ENCODE data around the gene ZNF827. TPM values are rescaled to one million over a fixed set of nuclear protein-coding genes. Genes with fewer than 3 reads are reported as not detected.

Gene ZNF827
- total RNA-seq, 1 donor, result 10.7 TPM

DNA sequence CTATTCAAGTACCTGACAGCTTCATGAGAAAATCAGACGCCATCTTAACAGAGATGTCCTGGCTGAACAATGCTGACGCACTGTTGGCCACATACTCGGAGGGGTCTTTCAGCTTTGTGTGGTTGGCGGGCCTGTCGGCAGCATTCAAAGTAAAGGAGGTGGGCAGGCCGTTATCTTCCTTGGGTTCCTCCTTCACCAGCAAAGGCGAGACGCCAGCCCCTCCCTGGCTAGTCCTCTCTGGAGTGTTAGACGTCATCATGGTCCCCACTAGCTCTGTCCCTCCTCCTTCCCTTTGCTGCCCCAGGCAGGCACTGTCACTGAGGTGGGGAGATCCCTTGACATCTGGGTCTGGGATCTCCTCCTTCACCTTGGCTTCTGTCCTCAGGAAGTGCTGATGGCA, 53.0 kb downstream of the ZNF827 start:
- TF ChIP-seq, protein P1, sequence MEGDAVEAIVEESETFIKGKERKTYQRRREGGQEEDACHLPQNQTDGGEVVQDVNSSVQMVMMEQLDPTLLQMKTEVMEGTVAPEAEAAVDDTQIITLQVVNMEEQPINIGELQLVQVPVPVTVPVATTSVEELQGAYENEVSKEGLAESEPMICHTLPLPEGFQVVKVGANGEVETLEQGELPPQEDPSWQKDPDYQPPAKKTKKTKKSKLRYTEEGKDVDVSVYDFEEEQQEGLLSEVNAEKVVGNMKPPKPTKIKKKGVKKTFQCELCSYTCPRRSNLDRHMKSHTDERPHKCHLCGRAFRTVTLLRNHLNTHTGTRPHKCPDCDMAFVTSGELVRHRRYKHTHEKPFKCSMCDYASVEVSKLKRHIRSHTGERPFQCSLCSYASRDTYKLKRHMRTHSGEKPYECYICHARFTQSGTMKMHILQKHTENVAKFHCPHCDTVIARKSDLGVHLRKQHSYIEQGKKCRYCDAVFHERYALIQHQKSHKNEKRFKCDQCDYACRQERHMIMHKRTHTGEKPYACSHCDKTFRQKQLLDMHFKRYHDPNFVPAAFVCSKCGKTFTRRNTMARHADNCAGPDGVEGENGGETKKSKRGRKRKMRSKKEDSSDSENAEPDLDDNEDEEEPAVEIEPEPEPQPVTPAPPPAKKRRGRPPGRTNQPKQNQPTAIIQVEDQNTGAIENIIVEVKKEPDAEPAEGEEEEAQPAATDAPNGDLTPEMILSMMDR (IDR thresholded peaks at IDR 0.05; ENCODE audit: insufficient read depth, low read length), result no peak
- no peak overlapping the region for H3K4me3 ChIP-seq (ENCODE audit: low read depth, low read length)
- DNase-seq (ENCODE audit: low read depth), result no peak

DNA sequence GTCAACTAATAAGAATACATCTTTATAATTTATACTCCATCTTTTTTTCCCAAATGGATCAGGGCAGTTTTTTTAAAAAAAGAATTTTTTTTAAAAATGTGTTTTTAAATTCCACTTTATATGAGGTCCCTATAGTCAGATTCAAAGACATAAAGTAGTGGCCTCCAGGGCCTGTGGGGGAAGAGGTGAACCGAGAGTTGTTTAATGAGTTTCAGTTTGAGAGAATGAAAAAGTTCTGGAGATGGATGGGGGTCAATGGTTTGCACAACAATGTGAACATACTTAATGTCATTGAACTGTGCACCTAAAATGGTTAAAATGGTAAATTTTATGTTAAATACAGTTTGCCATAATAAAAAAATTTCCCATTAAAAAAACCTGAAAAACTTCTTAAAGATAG, 53.8 kb downstream of the ZNF827 start:
- no peak overlapping the region for H3K4me3 ChIP-seq (ENCODE audit: low read depth, low read length)
- TF ChIP-seq, protein P1 (IDR thresholded peaks at IDR 0.05; ENCODE audit: insufficient read depth, low read length), result no peak
- DNase-seq (ENCODE audit: low read depth), result no peak

DNA sequence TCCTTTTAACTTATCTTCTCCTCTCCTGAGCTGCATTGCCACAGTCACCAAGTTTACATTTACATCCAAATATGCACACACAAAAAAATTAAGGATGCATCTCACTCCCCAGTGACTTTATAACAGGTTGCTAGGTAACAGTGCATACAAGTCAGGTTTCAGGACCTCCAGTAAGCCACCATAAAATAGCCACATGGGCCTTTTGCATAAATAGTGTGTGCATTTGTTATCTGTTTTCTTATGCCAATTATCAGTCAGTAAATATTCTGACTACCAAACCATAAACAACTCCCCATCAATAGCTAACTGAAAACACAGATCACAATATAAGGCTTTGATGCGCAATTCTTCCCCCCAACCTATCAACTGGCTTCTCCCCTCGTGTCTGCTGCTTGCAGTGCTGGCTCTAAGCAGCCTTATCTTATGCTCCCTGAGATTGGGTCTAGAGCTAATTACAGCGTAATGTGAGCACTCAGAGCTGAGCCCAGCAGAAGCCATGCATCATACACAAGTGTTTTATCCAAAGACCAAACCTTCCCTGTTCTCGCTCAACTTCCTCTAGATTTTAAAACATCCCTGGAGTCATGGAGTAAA, 55.4 kb downstream of the ZNF827 start:
- H3K4me3 ChIP-seq (ENCODE audit: low read depth, low read length), result no peak overlapping the region
- DNase-seq (ENCODE audit: low read depth), result no peak
- TF ChIP-seq, protein P1 (IDR thresholded peaks at IDR 0.05; ENCODE audit: insufficient read depth, low read length), result no peak

DNA sequence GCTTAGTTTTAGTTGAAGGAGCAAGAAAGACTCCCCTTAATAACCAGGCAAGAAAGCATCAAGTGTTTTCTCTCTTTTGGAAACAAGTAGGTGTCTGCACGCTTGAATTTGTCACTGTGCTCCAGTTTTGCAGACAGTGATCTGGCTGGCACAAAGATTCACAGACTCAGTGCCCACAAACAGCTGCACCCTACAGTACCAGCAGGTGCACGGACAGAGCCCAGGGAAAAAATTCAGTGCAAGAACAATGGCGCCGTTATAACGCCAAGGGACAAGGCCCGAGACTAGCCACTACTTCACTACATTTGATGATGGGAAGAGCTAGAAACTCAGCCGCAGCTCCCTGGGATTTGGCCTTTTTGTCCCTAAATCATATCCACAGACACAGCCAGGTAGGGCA, 56.0 kb downstream of the ZNF827 start:
- DNase-seq (ENCODE audit: low read depth), result no peak
- TF ChIP-seq, protein P1 (IDR thresholded peaks at IDR 0.05; ENCODE audit: insufficient read depth, low read length), result no peak
- H3K4me3 ChIP-seq (ENCODE audit: low read depth, low read length), result no peak overlapping the region

DNA sequence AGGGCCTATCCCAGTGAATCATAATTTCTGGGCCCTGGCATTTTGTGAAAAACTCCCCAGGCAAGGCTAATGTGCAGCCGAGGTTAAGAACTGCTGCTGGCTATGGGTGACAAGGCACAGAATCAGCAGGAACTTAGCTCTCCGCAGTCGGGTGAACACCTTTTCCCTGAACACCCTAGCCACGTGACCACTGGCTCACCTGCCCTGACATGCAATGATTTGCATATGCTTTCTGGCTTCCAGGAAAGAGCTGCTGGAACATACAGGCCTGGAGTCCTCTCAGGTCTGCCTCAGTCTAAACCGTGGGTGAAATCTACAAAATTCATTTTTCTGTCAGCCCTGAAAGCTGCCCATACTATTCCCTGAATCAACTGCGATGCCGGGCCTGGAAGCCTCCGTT, 56.6 kb downstream of the ZNF827 start:
- no peak overlapping the region for H3K4me3 ChIP-seq (ENCODE audit: low read depth, low read length)
- TF ChIP-seq, protein P1 (IDR thresholded peaks at IDR 0.05; ENCODE audit: insufficient read depth, low read length), result no peak
- DNase-seq (ENCODE audit: low read depth), result no peak

DNA sequence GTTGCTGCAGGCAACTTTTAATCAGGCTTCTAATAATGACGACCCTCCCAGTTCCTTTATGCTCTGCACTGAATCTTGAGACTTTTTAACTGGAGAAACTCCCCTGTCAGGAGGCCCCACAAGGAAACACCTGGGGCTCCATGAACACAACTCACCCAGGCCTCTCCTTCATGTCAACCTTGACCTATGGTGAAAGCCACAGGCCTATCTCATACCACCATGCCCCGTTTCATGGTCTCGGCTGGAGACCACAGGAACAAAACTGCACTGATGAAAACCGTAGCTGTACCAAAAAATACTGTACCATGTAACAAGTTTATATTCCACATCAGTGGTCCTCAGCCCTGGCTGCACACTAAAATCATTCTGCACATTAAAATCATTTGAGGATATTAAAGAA, 57.0 kb downstream of the ZNF827 start:
- DNase-seq (ENCODE audit: low read depth), result no peak
- TF ChIP-seq, protein P1 (IDR thresholded peaks at IDR 0.05; ENCODE audit: insufficient read depth, low read length), result no peak

DNA sequence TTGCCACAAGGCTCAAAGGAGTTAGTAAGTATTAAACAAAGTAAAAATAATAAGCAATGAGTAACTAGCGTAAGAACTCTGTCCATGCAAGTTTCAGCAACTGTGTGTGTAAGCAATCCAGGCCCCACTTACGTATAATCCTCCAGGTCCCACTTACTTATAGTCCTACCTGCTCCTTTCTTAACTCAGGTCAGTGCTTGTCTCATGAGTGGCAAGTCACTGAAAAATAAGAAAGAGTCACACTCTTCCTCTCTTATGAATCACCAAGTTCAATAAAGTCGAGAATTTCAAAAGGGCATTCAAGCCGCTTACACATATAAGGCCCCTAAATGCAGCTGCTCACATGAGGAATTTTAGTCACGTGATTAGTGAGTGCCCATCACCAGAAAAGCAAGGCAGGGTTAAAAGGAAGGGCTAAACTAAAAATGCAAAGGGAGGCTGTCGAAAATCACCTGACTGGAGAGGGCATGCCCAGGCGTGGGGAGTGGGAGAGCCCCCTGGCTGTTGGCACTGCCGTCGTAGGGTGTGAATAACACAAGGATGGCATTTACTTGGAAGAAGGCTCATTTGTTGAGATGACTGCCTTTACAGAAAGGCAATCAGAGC, 58.2 kb downstream of the ZNF827 start:
- H3K4me3 ChIP-seq (ENCODE audit: low read depth, low read length), result no peak overlapping the region

More for the DNA sequence above, 57.0 kb downstream of the ZNF827 start:
- no peak overlapping the region for H3K4me3 ChIP-seq (ENCODE audit: low read depth, low read length)

More for the DNA sequence above, 58.2 kb downstream of the ZNF827 start:
- TF ChIP-seq, protein P1 (IDR thresholded peaks at IDR 0.05; ENCODE audit: insufficient read depth, low read length), result no peak
- DNase-seq (ENCODE audit: low read depth), result no peak

Data from fibroblast of the aortic adventitia (primary cell).